GM23248 (cell line): ENCODE measurements around the gene IRF3.

Experiments used
- EZH2 ChIP-seq: fragments of 200-600 bp; sonication (generic); IDR thresholded peaks from 2 replicates; pipeline ENCODE4 v1.6.1; 2018; ENCODE audit warnings: antibody characterized with exemption, mild to moderate bottlenecking; ENCODE audit not compliant: insufficient read depth, poor library complexity, severe bottlenecking
- EZH2phosphoT487 ChIP-seq: fragments of 200-600 bp; sonication (generic); IDR thresholded peaks from 2 replicates; pipeline ENCODE4 v1.6.1; 2018; ENCODE audit warnings: antibody characterized with exemption, moderate library complexity, mild to moderate bottlenecking, low read depth; ENCODE audit not compliant: insufficient read depth

- TF ChIP-seq EZH2phosphoT487 (no peak), EZH2 (no peak)
Measured at GRCh38 chr19:49660338-49660961, 5.2 kb downstream of the IRF3 start.
